ENCODE results near the gene PI4KA. TPM values are rescaled to one million over a fixed set of nuclear protein-coding genes. Genes with fewer than 3 reads are reported as not detected.
"Not testable (repeated sequence)": the region's sequence is repeated elsewhere in the genome, so short reads cannot be mapped to it uniquely, and the experiment has no call there.

PI4KA gene
- total RNA-seq, 6 experiments from 2014 or later = 51.0 to 61.3 (median 57.2) TPM

GRCh38 chr22:20840646-20841371 is 17.8 kb downstream of the PI4KA start:
- no peaks in the 10 kb centered on the region for H3K36me3 Mint-ChIP-seq (ENCODE audit: low read depth)
- no peak for TF ChIP-seq CTCF (IDR thresholded peaks at IDR 0.05)
- H3K27ac Mint-ChIP-seq = 0 out of 2 replicates have a peak overlapping the region, but pooled peaks have one; percentile 10
- no peak for DNase-seq
- H3K4me3 Mint-ChIP-seq = no peak overlapping the region
- H3K9me3 Mint-ChIP-seq = no peaks in the 10 kb centered on the region
- no peaks in the 10 kb centered on the region; the same call in 1 of the 2 replicates for H3K27me3 Mint-ChIP-seq (ENCODE audit: insufficient read depth)
- peaks cover 26% of the 10 kb centered on the region for H3K4me1 Mint-ChIP-seq (ENCODE audit: low read depth)

- no peaks in the 10 kb centered on the region for H3K9me3 Mint-ChIP-seq
- H3K27me3 Mint-ChIP-seq (ENCODE audit: insufficient read depth) = no peaks in the 10 kb centered on the region; the same call in 1 of the 2 replicates
- no peak for TF ChIP-seq CTCF (IDR thresholded peaks at IDR 0.05)
- no peak for DNase-seq
- peak overlapping the region; percentile 10; the same call in 1 of the 2 replicates for H3K27ac Mint-ChIP-seq
- H3K4me1 Mint-ChIP-seq (ENCODE audit: low read depth) = peaks cover 19% of the 10 kb centered on the region
- H3K4me3 Mint-ChIP-seq = no peak overlapping the region
- H3K36me3 Mint-ChIP-seq (ENCODE audit: low read depth) = no peaks in the 10 kb centered on the region
Observed at GRCh38 chr22:20839837-20840645, 18.6 kb downstream of the PI4KA start.

GRCh38 chr22:20839354-20839753 is 19.3 kb downstream of the PI4KA start:
- H3K9me3 Mint-ChIP-seq; H3K27me3 Mint-ChIP-seq (ENCODE audit: insufficient read depth); H3K27ac Mint-ChIP-seq: not testable (repeated sequence)

GRCh38 chr22:20836987-20837823 is 21.4 kb downstream of the PI4KA start:
- no peaks in the 10 kb centered on the region for H3K9me3 Mint-ChIP-seq
- peaks cover 16% of the 10 kb centered on the region; the same call in 1 of the 2 replicates for H3K4me1 Mint-ChIP-seq (ENCODE audit: low read depth)
- H3K36me3 Mint-ChIP-seq (ENCODE audit: low read depth) = peaks cover 10% of the 10 kb centered on the region
- H3K27ac Mint-ChIP-seq = no peak overlapping the region
- no peak overlapping the region for H3K4me3 Mint-ChIP-seq
- no peaks in the 10 kb centered on the region; the same call in 1 of the 2 replicates for H3K27me3 Mint-ChIP-seq (ENCODE audit: insufficient read depth)
- no peak for DNase-seq
- TF ChIP-seq CTCF (IDR thresholded peaks at IDR 0.05) = no peak

More at GRCh38 chr22:20839354-20839753, 19.3 kb downstream of the PI4KA start:
- not testable (repeated sequence) for H3K36me3 Mint-ChIP-seq (ENCODE audit: low read depth); H3K4me3 Mint-ChIP-seq; DNase-seq
- peaks cover 16% of the 10 kb centered on the region; the same call in 1 of the 2 replicates for H3K4me1 Mint-ChIP-seq (ENCODE audit: low read depth)

GRCh38 chr22:20834725-20835124 is 23.9 kb downstream of the PI4KA start:
- no peak for TF ChIP-seq CTCF (IDR thresholded peaks at IDR 0.05)
- Mint-ChIP-seq H3K27ac (no peak overlapping the region), H3K36me3 (ENCODE audit: low read depth) (peaks cover 22% of the 10 kb centered on the region), H3K27me3 (ENCODE audit: insufficient read depth) (no peaks in the 10 kb centered on the region; the same call in 1 of the 2 replicates), H3K4me3 (no peak overlapping the region), H3K9me3 (no peaks in the 10 kb centered on the region), H3K4me1 (ENCODE audit: low read depth) (no peaks in the 10 kb centered on the region)
- DNase-seq = no peak

Data from HFFc6 (cell line).